Neural progenitor cell (in vitro differentiated cells): ENCODE measurements around the gene CBX8. TPM values are rescaled to one million over a fixed set of nuclear protein-coding genes. Genes with fewer than 3 reads are reported as not detected.
A peak's percentile ranks its signal among the peaks of the same experiment; 100 is the strongest.

ENCODE experiments used
- DNase-seq: peaks from one replicate; pipeline ENCODE4 v3.0.0-alpha.2; 2016; ENCODE audit warnings: low spot score
- H2AFZ ChIP-seq: fragments of 200-600 bp; sonication (generic); replicated peaks from 2 replicates; pipeline ENCODE4 v1.6.1; 2016; ENCODE audit warnings: antibody characterized with exemption
- H3F3A ChIP-seq: fragments of 200-600 bp; sonication (generic); 2 replicates; pipeline ENCODE4 v1.6.1; 2016; ENCODE audit warnings: antibody characterized with exemption, low read depth
- H3K27ac ChIP-seq: fragments of 200-600 bp; sonication (generic); 2 replicates; pipeline ENCODE4 v1.5.1; 2016; ENCODE audit warnings: mild to moderate bottlenecking
- H3K27me3 ChIP-seq: fragments of 200-600 bp; sonication (generic); 2 replicates; pipeline ENCODE4 v1.6.1; 2016; ENCODE audit warnings: mild to moderate bottlenecking, moderate library complexity
- H3K36me3 ChIP-seq: fragments of 200-600 bp; sonication (generic); 2 replicates; pipeline ENCODE4 v1.5.1; 2016
- H3K4me1 ChIP-seq: fragments of 200-600 bp; sonication (generic); 2 replicates; pipeline ENCODE4 v1.6.1; 2016; ENCODE audit warnings: mixed run types
- H3K4me2 ChIP-seq: fragments of 200-600 bp; sonication (generic); 2 replicates; pipeline ENCODE4 v1.6.1; 2016
- H3K4me3 ChIP-seq: fragments of 200-600 bp; sonication (generic); 2 replicates; pipeline ENCODE4 v1.5.1; 2016
- H3K79me2 ChIP-seq: fragments of 200-600 bp; sonication (generic); 2 replicates; pipeline ENCODE4 v1.6.1; 2016; ENCODE audit warnings: low read depth
- H3K9ac ChIP-seq: fragments of 200-600 bp; sonication (generic); 2 replicates; pipeline ENCODE4 v1.6.1; 2016
- H3K9me3 ChIP-seq: fragments of 200-600 bp; sonication (generic); 2 replicates; pipeline ENCODE4 v1.5.1; 2016; ENCODE audit warnings: low read depth
- H4K20me1 ChIP-seq: fragments of 200-600 bp; sonication (generic); 2 replicates; pipeline ENCODE4 v1.6.1; 2016; ENCODE audit warnings: low read depth
- H3K27ac Mint-ChIP-seq: 3 replicates; pipeline ENCODE4 v1.8.0; 2021; ENCODE audit warnings: mixed read lengths
- H3K27me3 Mint-ChIP-seq: 2 replicates; pipeline ENCODE4 v1.8.0; 2022; ENCODE audit warnings: low read depth, mild to moderate bottlenecking, inconsistent platforms, moderate library complexity, mixed read lengths; ENCODE audit not compliant: insufficient read depth
- H3K36me3 Mint-ChIP-seq: 3 replicates; pipeline ENCODE4 v1.8.0; 2021; ENCODE audit warnings: mixed read lengths
- H3K4me1 Mint-ChIP-seq: 3 replicates; pipeline ENCODE4 v1.8.0; 2021; ENCODE audit warnings: mixed read lengths
- H3K4me3 Mint-ChIP-seq: 3 replicates; pipeline ENCODE4 v1.8.0; 2021; ENCODE audit warnings: mild to moderate bottlenecking, moderate library complexity, mixed read lengths
- H3K9me3 Mint-ChIP-seq: 3 replicates; pipeline ENCODE4 v1.8.0; 2020; ENCODE audit warnings: mixed read lengths
- EZH2 ChIP-seq: fragments of 200-600 bp; sonication (generic); IDR thresholded peaks from 2 replicates; pipeline ENCODE4 v1.6.1; 2017; ENCODE audit warnings: antibody characterized with exemption, mild to moderate bottlenecking, moderate library complexity
- EZH2phosphoT487 ChIP-seq: fragments of 200-600 bp; sonication (generic); IDR thresholded peaks from 2 replicates; pipeline ENCODE4 v1.6.1; 2017; ENCODE audit warnings: antibody characterized with exemption
- total RNA-seq: library from RNA; depleted of rRNA; stranded (reverse); fragments of >200 nt; gene quantifications from 2 replicates; pipeline ENCODE4 v1.2.3, GENCODE V29; 2015; ENCODE audit warnings: low replicate concordance
- TF ChIP-seq, protein P1 (sequence below): fragments of 200-600 bp; sonication (generic); IDR thresholded peaks from 2 replicates; pipeline ENCODE4 v1.5.1; 2017; ENCODE audit warnings: antibody characterized with exemption, mild to moderate bottlenecking

The CBX8 gene
- total RNA-seq, 1 donor from 2014 or later, result 2.8 TPM

DNA sequence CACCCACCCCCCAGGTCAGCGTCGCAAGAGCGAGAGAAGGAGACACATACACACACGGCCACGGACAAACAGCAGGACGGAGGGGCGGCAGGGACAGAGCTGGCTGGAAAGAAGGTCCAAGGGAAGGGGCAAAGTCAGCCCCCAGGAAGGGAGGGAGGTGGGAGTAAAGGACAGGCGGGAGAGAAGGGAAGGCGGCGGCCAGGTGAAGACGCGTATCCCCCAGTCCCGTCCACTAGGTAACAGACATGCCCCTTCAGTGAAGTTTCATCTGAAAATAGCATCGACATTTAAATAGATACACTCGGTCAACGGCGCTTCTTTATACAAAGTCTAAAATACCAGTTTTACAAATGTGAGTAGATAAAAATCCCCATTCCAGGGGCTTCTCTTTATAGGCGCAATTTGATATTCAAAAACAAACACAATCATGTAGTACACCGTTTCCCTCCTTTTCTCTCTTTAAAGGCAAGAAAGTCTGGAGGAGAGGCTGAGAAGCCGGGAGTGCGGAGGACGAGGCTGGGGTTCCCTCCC is 4.5 kb downstream of the CBX8 start:
- H3K27me3 Mint-ChIP-seq, result peaks cover 46% of the 10 kb centered on the region
- TF ChIP-seq EZH2phosphoT487 (no peak), EZH2 (peak; percentile 0)
- Histone ChIP-seq H3F3A (peaks cover 68% of the 10 kb centered on the region), H4K20me1 (peaks cover 82% of the 10 kb centered on the region), H3K9ac (no peak overlapping the region), H3K27ac (no peak overlapping the region), H3K79me2 (peaks cover 7% of the 10 kb centered on the region), H2AFZ (no peak overlapping the region), H3K4me1 (peaks cover 45% of the 10 kb centered on the region), H3K9me3 (no peaks in the 10 kb centered on the region), H3K27me3 (peaks cover 94% of the 10 kb centered on the region), H3K4me2 (peak overlapping the region; percentile 54), H3K36me3 (no peaks in the 10 kb centered on the region), H3K4me3 (no peak overlapping the region)
- H3K4me3 Mint-ChIP-seq, result peak overlapping the region; percentile 79
- no peak for DNase-seq
- no peaks in the 10 kb centered on the region for H3K9me3 Mint-ChIP-seq
- H3K4me1 Mint-ChIP-seq, result peaks cover 55% of the 10 kb centered on the region
- H3K27ac Mint-ChIP-seq, result no peak overlapping the region
- peaks cover 1% of the 10 kb centered on the region for H3K36me3 Mint-ChIP-seq

DNA sequence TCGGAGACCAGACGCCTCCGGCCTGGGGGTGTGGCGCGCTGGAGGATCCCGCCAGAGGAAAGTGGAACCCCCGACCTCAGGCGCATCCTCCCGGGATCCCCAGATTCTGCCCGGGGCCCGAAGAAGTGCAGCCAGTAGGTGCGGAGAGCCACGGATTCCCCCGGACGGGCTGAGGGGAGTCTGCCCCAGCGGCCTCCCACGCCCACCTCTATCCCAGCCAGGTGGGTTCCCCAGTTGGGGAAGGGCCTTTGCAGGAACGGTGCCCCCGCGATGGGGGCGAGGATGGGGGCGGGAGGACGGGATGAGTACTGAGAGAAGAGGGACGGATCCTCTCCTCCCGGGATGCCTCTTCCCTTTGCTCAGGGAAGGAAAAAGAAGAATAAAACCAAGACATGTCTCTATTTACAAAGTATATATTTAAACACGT is 5.1 kb downstream of the CBX8 start:
- Histone ChIP-seq H3K79me2 (peaks cover 7% of the 10 kb centered on the region), H2AFZ (no peak overlapping the region), H3K4me3 (no peak overlapping the region), H3K27ac (no peak overlapping the region), H3K9me3 (no peaks in the 10 kb centered on the region), H3K27me3 (peaks cover 98% of the 10 kb centered on the region), H3K9ac (no peak overlapping the region), H3K4me2 (peak overlapping the region; percentile 42), H3F3A (peaks cover 74% of the 10 kb centered on the region), H3K36me3 (no peaks in the 10 kb centered on the region), H3K4me1 (peaks cover 45% of the 10 kb centered on the region), H4K20me1 (peaks cover 89% of the 10 kb centered on the region)
- DNase-seq, result no peak
- TF ChIP-seq EZH2phosphoT487 (peak; percentile 88), EZH2 (peak; percentile 95)
- TF ChIP-seq, protein P1, sequence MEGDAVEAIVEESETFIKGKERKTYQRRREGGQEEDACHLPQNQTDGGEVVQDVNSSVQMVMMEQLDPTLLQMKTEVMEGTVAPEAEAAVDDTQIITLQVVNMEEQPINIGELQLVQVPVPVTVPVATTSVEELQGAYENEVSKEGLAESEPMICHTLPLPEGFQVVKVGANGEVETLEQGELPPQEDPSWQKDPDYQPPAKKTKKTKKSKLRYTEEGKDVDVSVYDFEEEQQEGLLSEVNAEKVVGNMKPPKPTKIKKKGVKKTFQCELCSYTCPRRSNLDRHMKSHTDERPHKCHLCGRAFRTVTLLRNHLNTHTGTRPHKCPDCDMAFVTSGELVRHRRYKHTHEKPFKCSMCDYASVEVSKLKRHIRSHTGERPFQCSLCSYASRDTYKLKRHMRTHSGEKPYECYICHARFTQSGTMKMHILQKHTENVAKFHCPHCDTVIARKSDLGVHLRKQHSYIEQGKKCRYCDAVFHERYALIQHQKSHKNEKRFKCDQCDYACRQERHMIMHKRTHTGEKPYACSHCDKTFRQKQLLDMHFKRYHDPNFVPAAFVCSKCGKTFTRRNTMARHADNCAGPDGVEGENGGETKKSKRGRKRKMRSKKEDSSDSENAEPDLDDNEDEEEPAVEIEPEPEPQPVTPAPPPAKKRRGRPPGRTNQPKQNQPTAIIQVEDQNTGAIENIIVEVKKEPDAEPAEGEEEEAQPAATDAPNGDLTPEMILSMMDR, result no peak
- peaks cover 4% of the 10 kb centered on the region for H3K36me3 Mint-ChIP-seq
- peak overlapping the region; percentile 79 for H3K4me3 Mint-ChIP-seq
- peaks cover 58% of the 10 kb centered on the region for H3K4me1 Mint-ChIP-seq
- H3K27ac Mint-ChIP-seq, result no peak overlapping the region
- no peaks in the 10 kb centered on the region for H3K9me3 Mint-ChIP-seq
- peaks cover 47% of the 10 kb centered on the region for H3K27me3 Mint-ChIP-seq

DNA sequence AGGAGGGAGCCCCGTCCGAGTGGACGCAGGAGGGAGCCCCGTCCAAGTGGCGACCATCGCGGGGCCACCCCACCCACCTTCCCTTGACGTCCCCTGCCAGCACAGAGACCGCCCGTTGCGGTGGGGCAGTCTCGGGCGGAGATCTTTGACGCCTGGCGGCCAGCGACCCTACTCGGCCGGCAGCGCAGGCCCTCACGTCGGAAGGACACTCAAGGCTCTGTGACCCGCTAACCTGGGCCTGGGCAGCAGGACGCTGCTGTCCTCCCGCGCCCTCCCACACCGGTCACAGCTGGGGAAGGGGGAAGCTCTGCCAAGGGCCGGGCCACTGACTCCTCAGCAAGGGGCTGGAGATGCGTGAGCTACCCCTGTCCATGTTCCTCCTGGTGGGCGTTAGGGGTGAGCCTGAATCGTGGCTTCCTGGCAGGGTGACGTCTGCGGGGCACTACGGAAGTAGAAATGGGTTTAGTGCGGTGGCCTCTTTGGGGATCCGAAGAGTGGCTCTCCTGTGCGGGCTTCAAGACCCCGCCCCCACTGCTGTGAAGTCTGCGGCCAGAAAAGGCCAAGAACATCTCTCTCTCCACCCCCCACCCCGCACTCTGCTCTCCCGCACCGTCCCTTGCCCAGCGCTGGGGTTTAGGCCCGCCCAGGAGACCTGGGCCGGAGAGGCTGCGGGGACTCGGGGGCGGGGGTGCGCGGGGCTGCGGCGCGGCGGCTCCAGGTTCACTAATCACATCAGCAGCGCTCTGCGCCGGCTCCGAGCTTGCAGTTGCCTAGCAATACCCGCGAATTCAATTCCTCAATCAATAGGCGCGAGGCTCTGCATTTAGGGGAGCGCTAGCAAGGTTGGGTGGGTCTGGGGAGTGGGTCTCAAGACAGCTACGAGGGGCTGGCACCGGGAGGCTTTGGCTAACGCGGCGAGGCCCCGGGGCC is 5.8 kb downstream of the CBX8 start:
- no peak overlapping the region for H3K9ac ChIP-seq
- H3K79me2 ChIP-seq, result peaks cover 3% of the 10 kb centered on the region
- peaks cover 77% of the 10 kb centered on the region for H3F3A ChIP-seq
- peak overlapping the region; percentile 42 for H3K4me2 ChIP-seq
- H3K4me1 ChIP-seq, result peaks cover 42% of the 10 kb centered on the region
- peaks cover 93% of the 10 kb centered on the region for H4K20me1 ChIP-seq
- no peak overlapping the region for H3K4me3 ChIP-seq
- H3K27me3 ChIP-seq, result peaks cover 92% of the 10 kb centered on the region
- H3K36me3 Mint-ChIP-seq, result peaks cover 4% of the 10 kb centered on the region
- H3K27ac Mint-ChIP-seq, result no peak overlapping the region
- no peaks in the 10 kb centered on the region for H3K9me3 Mint-ChIP-seq
- H2AFZ ChIP-seq, result no peak overlapping the region
- peak; percentile 81 for DNase-seq
- no peaks in the 10 kb centered on the region for H3K9me3 ChIP-seq
- H3K36me3 ChIP-seq, result no peaks in the 10 kb centered on the region
- H3K4me3 Mint-ChIP-seq, result peak overlapping the region; percentile 72
- H3K27ac ChIP-seq, result no peak overlapping the region
- peaks cover 54% of the 10 kb centered on the region for H3K4me1 Mint-ChIP-seq
- peak; percentile 94 for TF ChIP-seq EZH2
- TF ChIP-seq, protein P1, result no peak
- TF ChIP-seq EZH2phosphoT487, result peak; percentile 88
- H3K27me3 Mint-ChIP-seq, result peaks cover 48% of the 10 kb centered on the region
